NCI-H748 (cell line): Measurements from ENCODE around the gene ELN.
A peak's percentile ranks its signal among the peaks of the same experiment; 100 is the strongest.
"Not testable (repeated sequence)": the region's sequence is repeated elsewhere in the genome, so short reads cannot be mapped to it uniquely, and the experiment has no call there.

Experiments used
- DNase-seq: peaks from one replicate; lab custom pipeline; 2025; ENCODE audit not compliant: unreplicated experiment; lab: John Stamatoyannopoulos, UW

ELN gene

GRCh38 chr7:74000489-74001149 lies 27.4 kb upstream of the ELN start:
- DNase-seq, result no peak

GRCh38 chr7:74001150-74001494 lies 26.9 kb upstream of the ELN start:
- DNase-seq, result no peak

GRCh38 chr7:74002474-74003017 lies 25.4 kb upstream of the ELN start:
- DNase-seq, result no peak

GRCh38 chr7:74003621-74004020 lies 24.4 kb upstream of the ELN start:
- DNase-seq, result no peak

GRCh38 chr7:74006032-74006431 lies 21.9 kb upstream of the ELN start:
- no peak for DNase-seq

GRCh38 chr7:74006451-74007241 lies 21.3 kb upstream of the ELN start:
- DNase-seq, result no peak

GRCh38 chr7:74007242-74007567 lies 20.8 kb upstream of the ELN start:
- DNase-seq, result no peak

GRCh38 chr7:74008687-74009086 lies 19.3 kb upstream of the ELN start:
- no peak for DNase-seq

GRCh38 chr7:74009719-74010118 lies 18.3 kb upstream of the ELN start:
- DNase-seq, result no peak

- no peak for DNase-seq
Observed at GRCh38 chr7:74010407-74010806, 17.6 kb upstream of the ELN start.

GRCh38 chr7:74011421-74011820 lies 16.6 kb upstream of the ELN start:
- DNase-seq, result not testable (repeated sequence)

- no peak for DNase-seq
Observed at GRCh38 chr7:74012842-74013249, 15.1 kb upstream of the ELN start.

- no peak for DNase-seq
Observed at GRCh38 chr7:74013539-74014272, 14.3 kb upstream of the ELN start.

GRCh38 chr7:74014931-74015330 lies 13.0 kb upstream of the ELN start:
- no peak for DNase-seq

GRCh38 chr7:74015670-74016069 lies 12.3 kb upstream of the ELN start:
- DNase-seq, result no peak

- DNase-seq, result no peak
Observed at GRCh38 chr7:74017125-74017524, 10.8 kb upstream of the ELN start.

- DNase-seq, result no peak
Observed at GRCh38 chr7:74018246-74018895, 9.6 kb upstream of the ELN start.

- no peak for DNase-seq
Observed at GRCh38 chr7:74019149-74019548, 8.8 kb upstream of the ELN start.

GRCh38 chr7:74020390-74020789 lies 7.6 kb upstream of the ELN start:
- peak; percentile 21 for DNase-seq

- DNase-seq, result no peak
Observed at GRCh38 chr7:74021546-74022320, 6.2 kb upstream of the ELN start.

GRCh38 chr7:74022507-74022906 lies 5.5 kb upstream of the ELN start:
- DNase-seq, result no peak
